Naive thymus-derived CD8-positive, alpha-beta T cell (primary cell): ENCODE results near the gene OR9Q1. TPM values are rescaled to one million over a fixed set of nuclear protein-coding genes. Genes with fewer than 3 reads are reported as not detected.

Source experiments
- ATAC-seq, 2 donors: fragments of 150-1000 bp; cut with Tn5 transposase in 1 of 2; sonication (Bioruptor Pico), chemical (Tn5 transposase) in 1 of 2; 1 replicate in 1 of 2; 2 replicates in 1 of 2; pipeline ENCODE4 v1.10.0; 2021; ENCODE audit warnings: mild to moderate bottlenecking in 2 of 2, moderate library complexity in 2 of 2
- POLR2A ChIA-PET: fragments of 350-600 bp; sonication (Branson Sonifier 250); formaldehyde crosslinking; loops from one replicate; lab custom pipeline; 2021; ENCODE audit warnings: antibody characterized with exemption; lab: Charles Lee
- DNase-seq, 10 donors: peaks; one replicate each; pipeline versions ENCODE4 v3.0.0 to v3.0.0-alpha.2; 2020 to 2022
- H3K27ac Mint-ChIP-seq, 10 donors: one replicate each; pipeline ENCODE4 v1.8.0; 2020 to 2022; ENCODE audit warnings: mild to moderate bottlenecking in 10 of 10, mixed read lengths in 10 of 10, moderate library complexity in 4 of 10, inconsistent platforms in 1 of 10
- H3K27me3 Mint-ChIP-seq, 5 donors: one replicate each; pipeline ENCODE4 v1.8.0; 2021 to 2022; ENCODE audit warnings: mixed read lengths in 5 of 5
- H3K36me3 Mint-ChIP-seq, 3 donors: one replicate each; pipeline ENCODE4 v1.8.0; 2020 to 2022; ENCODE audit warnings: mixed read lengths in 3 of 3, mild to moderate bottlenecking in 2 of 3, inconsistent platforms in 1 of 3
- H3K4me1 Mint-ChIP-seq, 4 donors: one replicate each; pipeline ENCODE4 v1.8.0; 2021 to 2022; ENCODE audit warnings: mixed read lengths in 4 of 4
- H3K4me3 Mint-ChIP-seq, 10 donors: one replicate each; pipeline ENCODE4 v1.8.0; 2020 to 2022; ENCODE audit warnings: mild to moderate bottlenecking in 10 of 10, mixed read lengths in 10 of 10, moderate library complexity in 6 of 10, inconsistent platforms in 1 of 10
- H3K9me3 Mint-ChIP-seq, 9 donors: one replicate each; pipeline ENCODE4 v1.8.0; 2020 to 2022; ENCODE audit warnings: mixed read lengths in 9 of 9, mild to moderate bottlenecking in 3 of 9, inconsistent platforms in 1 of 9, moderate library complexity in 1 of 9
- polyA plus RNA-seq, 3 donors: library from polyadenylated mRNA; unstranded; fragments of 300-500 nt; fragmentation: Illumina TruSeq; gene quantifications; one replicate each; pipeline ENCODE4 v1.2.3, GENCODE V29; 2021
- total RNA-seq, 8 experiments: library from RNA in 2 of 8; stranded (reverse) in 2 of 8; gene quantifications; one replicate each; pipeline ENCODE4 v1.2.3 and lab custom pipeline; 2021 to 2026

OR9Q1 gene
- total and polyA plus RNA-seq, 5 experiments from 2014 or later = not detected

- peaks cover 0 to 2% (median 0%) of the 10 kb centered on the region in 9 donors for H3K9me3 Mint-ChIP-seq
- H3K27me3 Mint-ChIP-seq = peaks cover 8 to 18% (median 15%) of the 10 kb centered on the region in 5 donors
- no peak for ATAC-seq
- peaks cover 0 to 2% (median 0%) of the 10 kb centered on the region in 3 donors for H3K36me3 Mint-ChIP-seq
- peak overlapping the region in 1 of 10 donors; percentile 35 for H3K27ac Mint-ChIP-seq
- H3K4me3 Mint-ChIP-seq = no peak overlapping the region
- DNase-seq = no peak
- no peaks in the 10 kb centered on the region for H3K4me1 Mint-ChIP-seq
- POLR2A ChIA-PET = no interaction called here
Measured at GRCh38 chr11:58046231-58046630, 22.6 kb downstream of the OR9Q1 start.

- no peaks in the 10 kb centered on the region for H3K4me1 Mint-ChIP-seq
- POLR2A ChIA-PET = no interaction called here
- no peak overlapping the region for H3K27ac Mint-ChIP-seq
- H3K27me3 Mint-ChIP-seq = peaks cover 8 to 15% (median 10%) of the 10 kb centered on the region in 5 donors
- peaks cover 0 to 2% (median 0%) of the 10 kb centered on the region in 9 donors for H3K9me3 Mint-ChIP-seq
- no peak for DNase-seq
- no peak for ATAC-seq
- no peak overlapping the region for H3K4me3 Mint-ChIP-seq
- peaks cover 0 to 2% (median 0%) of the 10 kb centered on the region in 3 donors for H3K36me3 Mint-ChIP-seq
Measured at GRCh38 chr11:58047818-58048217, 24.1 kb downstream of the OR9Q1 start.

GRCh38 chr11:58055806-58056401 is 32.2 kb downstream of the OR9Q1 start:
- no peak for ATAC-seq
- Mint-ChIP-seq H3K27me3 (peaks cover 0 to 6% (median 2%) of the 10 kb centered on the region in 5 donors), H3K4me1 (no peaks in the 10 kb centered on the region), H3K9me3 (peaks cover 0 to 4% (median 0%) of the 10 kb centered on the region in 9 donors), H3K27ac (no peak overlapping the region), H3K4me3 (no peak overlapping the region), H3K36me3 (no peaks in the 10 kb centered on the region)
- DNase-seq = no peak
- POLR2A ChIA-PET = no interaction called here

GRCh38 chr11:58057481-58057880 is 33.8 kb downstream of the OR9Q1 start:
- H3K4me3 Mint-ChIP-seq = no peak overlapping the region
- ATAC-seq (no peak), DNase-seq (no peak)
- POLR2A ChIA-PET = no interaction called here
- no peaks in the 10 kb centered on the region for H3K4me1 Mint-ChIP-seq
- no peak overlapping the region for H3K27ac Mint-ChIP-seq
- H3K27me3 Mint-ChIP-seq = peaks cover 0 to 7% (median 2%) of the 10 kb centered on the region in 5 donors
- H3K36me3 Mint-ChIP-seq = no peaks in the 10 kb centered on the region
- H3K9me3 Mint-ChIP-seq = peaks cover 0 to 4% (median 0%) of the 10 kb centered on the region in 9 donors

GRCh38 chr11:58058276-58059006 is 34.8 kb downstream of the OR9Q1 start:
- Mint-ChIP-seq H3K27me3 (peaks cover 0 to 7% (median 2%) of the 10 kb centered on the region in 5 donors), H3K4me3 (no peak overlapping the region), H3K36me3 (no peaks in the 10 kb centered on the region), H3K9me3 (peaks cover 0 to 4% (median 0%) of the 10 kb centered on the region in 9 donors), H3K4me1 (no peaks in the 10 kb centered on the region), H3K27ac (no peak overlapping the region)
- POLR2A ChIA-PET = no interaction called here
- DNase-seq (no peak), ATAC-seq (no peak)

- ATAC-seq (no peak), DNase-seq (no peak)
- H3K4me1 Mint-ChIP-seq = no peaks in the 10 kb centered on the region
- no peaks in the 10 kb centered on the region for H3K36me3 Mint-ChIP-seq
- H3K9me3 Mint-ChIP-seq = peaks cover 0 to 4% (median 0%) of the 10 kb centered on the region in 9 donors
- H3K4me3 Mint-ChIP-seq = no peak overlapping the region
- no peak overlapping the region for H3K27ac Mint-ChIP-seq
- POLR2A ChIA-PET = no interaction called here
- peaks cover 0 to 8% (median 2%) of the 10 kb centered on the region in 5 donors for H3K27me3 Mint-ChIP-seq
Measured at GRCh38 chr11:58059007-58059350, 35.3 kb downstream of the OR9Q1 start.

- no peak for DNase-seq
- peaks cover 0 to 1% (median 0%) of the 10 kb centered on the region in 4 donors for H3K4me1 Mint-ChIP-seq
Measured at GRCh38 chr11:58060535-58060934, 36.9 kb downstream of the OR9Q1 start.

GRCh38 chr11:58060939-58061672 is 37.4 kb downstream of the OR9Q1 start:
- Mint-ChIP-seq H3K9me3 (peaks cover 0 to 2% (median 0%) of the 10 kb centered on the region in 9 donors), H3K36me3 (no peaks in the 10 kb centered on the region), H3K27me3 (peaks cover 0 to 8% (median 4%) of the 10 kb centered on the region in 5 donors), H3K27ac (no peak overlapping the region), H3K4me1 (peaks cover 0 to 1% (median 0%) of the 10 kb centered on the region in 4 donors), H3K4me3 (no peak overlapping the region)
- DNase-seq (no peak), ATAC-seq (no peak)
- POLR2A ChIA-PET = no interaction called here

More at GRCh38 chr11:58060535-58060934, 36.9 kb downstream of the OR9Q1 start:
- H3K9me3 Mint-ChIP-seq = peaks cover 0 to 4% (median 0%) of the 10 kb centered on the region in 9 donors
- H3K4me3 Mint-ChIP-seq = no peak overlapping the region
- no peak for ATAC-seq
- peak overlapping the region in 1 of 10 donors; percentile 63 for H3K27ac Mint-ChIP-seq
- no peaks in the 10 kb centered on the region for H3K36me3 Mint-ChIP-seq
- POLR2A ChIA-PET = no interaction called here
- H3K27me3 Mint-ChIP-seq = peaks cover 0 to 8% (median 4%) of the 10 kb centered on the region in 5 donors

GRCh38 chr11:58061813-58062212 is 38.1 kb downstream of the OR9Q1 start:
- peaks cover 0 to 1% (median 0%) of the 10 kb centered on the region in 4 donors for H3K4me1 Mint-ChIP-seq
- H3K27me3 Mint-ChIP-seq = peaks cover 0 to 8% (median 4%) of the 10 kb centered on the region in 5 donors
- H3K27ac Mint-ChIP-seq = no peak overlapping the region
- ATAC-seq = no peak
- no peak overlapping the region for H3K4me3 Mint-ChIP-seq
- no peaks in the 10 kb centered on the region for H3K9me3 Mint-ChIP-seq
- DNase-seq = no peak
- POLR2A ChIA-PET = no interaction called here
- no peaks in the 10 kb centered on the region for H3K36me3 Mint-ChIP-seq

- peaks cover 0 to 1% (median 0%) of the 10 kb centered on the region in 4 donors for H3K4me1 Mint-ChIP-seq
- no peaks in the 10 kb centered on the region for H3K9me3 Mint-ChIP-seq
- no peaks in the 10 kb centered on the region for H3K36me3 Mint-ChIP-seq
Measured at GRCh38 chr11:58067685-58068084, 44.0 kb downstream of the OR9Q1 start.

GRCh38 chr11:58068655-58069054 is 45.0 kb downstream of the OR9Q1 start:
- ATAC-seq (no peak), DNase-seq (no peak)
- Mint-ChIP-seq H3K27ac (no peak overlapping the region), H3K9me3 (no peaks in the 10 kb centered on the region), H3K4me3 (no peak overlapping the region), H3K27me3 (peaks cover 0 to 7% (median 1%) of the 10 kb centered on the region in 5 donors), H3K36me3 (no peaks in the 10 kb centered on the region), H3K4me1 (peaks cover 0 to 1% (median 0%) of the 10 kb centered on the region in 4 donors)
- POLR2A ChIA-PET = no interaction called here

More at GRCh38 chr11:58067685-58068084, 44.0 kb downstream of the OR9Q1 start:
- Mint-ChIP-seq H3K27me3 (peaks cover 0 to 7% (median 1%) of the 10 kb centered on the region in 5 donors), H3K4me3 (no peak overlapping the region), H3K27ac (no peak overlapping the region)
- POLR2A ChIA-PET = no interaction called here
- ATAC-seq (no peak), DNase-seq (no peak)

- Mint-ChIP-seq H3K4me1 (no peaks in the 10 kb centered on the region), H3K9me3 (peaks cover 0 to 5% (median 0%) of the 10 kb centered on the region in 9 donors), H3K36me3 (peaks cover 0 to 4% (median 0%) of the 10 kb centered on the region in 3 donors), H3K4me3 (no peak overlapping the region), H3K27me3 (peaks cover 0 to 4% (median 2%) of the 10 kb centered on the region in 5 donors), H3K27ac (no peak overlapping the region)
- no peak for ATAC-seq
- POLR2A ChIA-PET = no interaction called here
- no peak for DNase-seq
Measured at GRCh38 chr11:58070585-58070984, 46.9 kb downstream of the OR9Q1 start.
